ENCODE measurements around the gene MMD. TPM values are rescaled to one million over a fixed set of nuclear protein-coding genes. Genes with fewer than 3 reads are reported as not detected.

MMD gene
- total RNA-seq, 3 donors from 2014 or later (not counting 1 experiment from before 2014, with no cell fraction given): 18.7 to 33.5 (median 27.9) TPM

DNA sequence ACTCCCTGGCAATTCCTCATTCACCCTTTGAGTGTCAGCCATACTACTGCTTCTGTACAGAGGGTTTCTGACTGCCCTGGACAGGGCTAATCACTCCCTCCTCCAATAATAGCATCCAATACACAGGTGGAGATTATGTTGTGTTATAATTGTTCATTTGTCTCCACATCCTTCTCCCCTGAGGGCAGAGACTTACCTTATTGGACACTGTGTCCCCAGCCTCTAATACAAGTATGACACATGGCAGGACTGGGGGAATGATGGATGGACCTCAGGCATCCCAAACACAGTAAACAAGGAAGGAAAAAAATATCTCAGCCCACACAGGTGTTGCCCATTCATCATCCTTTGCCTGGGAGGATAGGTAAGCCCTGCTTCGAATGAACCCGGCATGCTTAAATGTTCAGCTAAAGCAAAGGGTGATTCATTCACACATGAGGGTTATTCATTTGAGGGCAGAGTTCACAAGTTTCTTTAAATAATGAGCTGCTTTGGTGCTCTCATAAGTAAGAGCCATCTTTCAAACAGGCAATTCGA, 34.8 kb downstream of the MMD start:
- 91% methylated on average over 3 of the region's 3 CpGs for WGBS (ENCODE audit: insufficient coverage)
- no peaks in the 10 kb centered on the region for H3K4me1 ChIP-seq (ENCODE audit: control insufficient read depth, insufficient read depth, low read length)
- H3K4me3 Mint-ChIP-seq: no peak overlapping the region
- H3K27me3 ChIP-seq (ENCODE audit: control insufficient read depth, insufficient read depth, low read length): no peaks in the 10 kb centered on the region
- H3K27ac ChIP-seq (ENCODE audit: low read length): no peak overlapping the region
- H3K4me3 ChIP-seq (ENCODE audit: low read length): no peak overlapping the region
- no peaks in the 10 kb centered on the region for H3K36me3 ChIP-seq (ENCODE audit: control insufficient read depth, insufficient read depth, low read length)
- DNase-seq (no peak), ATAC-seq (no peak)
- H3K4me1 Mint-ChIP-seq: peaks cover 0 to 7% of the 10 kb centered on the region in 2 donors
- H3K9me3 Mint-ChIP-seq: no peaks in the 10 kb centered on the region
- no peaks in the 10 kb centered on the region for H3K9me3 ChIP-seq (ENCODE audit: control insufficient read depth, insufficient read depth, low read length)
- H3K36me3 Mint-ChIP-seq: no peaks in the 10 kb centered on the region
- peaks cover 0 to 4% of the 10 kb centered on the region in 2 donors for H3K27me3 Mint-ChIP-seq (ENCODE audit: low read depth in 2 of 2)
- H3K27ac Mint-ChIP-seq: no peak overlapping the region
- TF ChIP-seq, protein P1, sequence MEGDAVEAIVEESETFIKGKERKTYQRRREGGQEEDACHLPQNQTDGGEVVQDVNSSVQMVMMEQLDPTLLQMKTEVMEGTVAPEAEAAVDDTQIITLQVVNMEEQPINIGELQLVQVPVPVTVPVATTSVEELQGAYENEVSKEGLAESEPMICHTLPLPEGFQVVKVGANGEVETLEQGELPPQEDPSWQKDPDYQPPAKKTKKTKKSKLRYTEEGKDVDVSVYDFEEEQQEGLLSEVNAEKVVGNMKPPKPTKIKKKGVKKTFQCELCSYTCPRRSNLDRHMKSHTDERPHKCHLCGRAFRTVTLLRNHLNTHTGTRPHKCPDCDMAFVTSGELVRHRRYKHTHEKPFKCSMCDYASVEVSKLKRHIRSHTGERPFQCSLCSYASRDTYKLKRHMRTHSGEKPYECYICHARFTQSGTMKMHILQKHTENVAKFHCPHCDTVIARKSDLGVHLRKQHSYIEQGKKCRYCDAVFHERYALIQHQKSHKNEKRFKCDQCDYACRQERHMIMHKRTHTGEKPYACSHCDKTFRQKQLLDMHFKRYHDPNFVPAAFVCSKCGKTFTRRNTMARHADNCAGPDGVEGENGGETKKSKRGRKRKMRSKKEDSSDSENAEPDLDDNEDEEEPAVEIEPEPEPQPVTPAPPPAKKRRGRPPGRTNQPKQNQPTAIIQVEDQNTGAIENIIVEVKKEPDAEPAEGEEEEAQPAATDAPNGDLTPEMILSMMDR (IDR thresholded peaks at IDR 0.05): no peak
- intact Hi-C loops (cut with micrococcal nuclease): no loop called here

DNA sequence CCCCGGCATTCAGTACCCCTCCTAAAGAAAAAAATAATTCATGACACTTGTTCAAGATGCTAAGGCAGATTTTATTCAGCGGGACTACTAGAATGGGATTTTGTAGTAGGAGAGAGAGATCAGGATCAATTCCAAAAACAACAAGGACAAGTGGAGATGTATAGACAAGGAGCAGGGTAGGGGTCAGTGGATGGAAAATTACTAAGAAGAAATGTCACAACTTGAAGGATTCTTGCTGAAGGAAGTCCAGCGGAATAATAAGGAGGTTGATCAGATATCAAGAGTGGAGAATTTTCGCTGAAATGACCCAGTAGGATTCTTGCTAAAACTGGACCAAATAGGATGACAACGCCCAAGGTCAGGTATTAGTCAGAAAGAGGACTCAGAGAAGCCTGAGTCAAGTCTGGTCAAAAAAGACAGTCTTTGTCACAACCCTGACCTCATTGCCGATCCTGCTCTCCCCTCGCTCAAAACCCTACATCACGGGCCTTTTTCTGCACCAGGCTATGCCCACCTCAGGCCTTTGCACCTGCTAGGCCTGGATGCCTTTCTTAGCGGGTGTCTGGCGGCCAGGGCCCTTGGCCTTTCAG, 36.9 kb downstream of the MMD start:
- Histone ChIP-seq H3K4me3 (ENCODE audit: low read length) (no peak overlapping the region), H3K4me1 (ENCODE audit: control insufficient read depth, insufficient read depth, low read length) (no peaks in the 10 kb centered on the region), H3K27me3 (ENCODE audit: control insufficient read depth, insufficient read depth, low read length) (no peaks in the 10 kb centered on the region), H3K36me3 (ENCODE audit: control insufficient read depth, insufficient read depth, low read length) (no peaks in the 10 kb centered on the region), H3K9me3 (ENCODE audit: control insufficient read depth, insufficient read depth, low read length) (no peaks in the 10 kb centered on the region), H3K27ac (ENCODE audit: low read length) (no peak overlapping the region)
- Mint-ChIP-seq H3K9me3 (no peaks in the 10 kb centered on the region), H3K27ac (no peak overlapping the region), H3K27me3 (ENCODE audit: low read depth in 2 of 2) (peaks cover 0 to 11% of the 10 kb centered on the region in 2 donors), H3K4me3 (no peak overlapping the region), H3K36me3 (no peaks in the 10 kb centered on the region), H3K4me1 (no peaks in the 10 kb centered on the region)
- intact Hi-C loops (cut with micrococcal nuclease): no loop called here
- DNase-seq (no peak), ATAC-seq (no peak)
- 88% methylated on average over 10 of the region's 10 CpGs for WGBS (ENCODE audit: insufficient coverage)
- TF ChIP-seq, protein P1 (IDR thresholded peaks at IDR 0.05): no peak

DNA sequence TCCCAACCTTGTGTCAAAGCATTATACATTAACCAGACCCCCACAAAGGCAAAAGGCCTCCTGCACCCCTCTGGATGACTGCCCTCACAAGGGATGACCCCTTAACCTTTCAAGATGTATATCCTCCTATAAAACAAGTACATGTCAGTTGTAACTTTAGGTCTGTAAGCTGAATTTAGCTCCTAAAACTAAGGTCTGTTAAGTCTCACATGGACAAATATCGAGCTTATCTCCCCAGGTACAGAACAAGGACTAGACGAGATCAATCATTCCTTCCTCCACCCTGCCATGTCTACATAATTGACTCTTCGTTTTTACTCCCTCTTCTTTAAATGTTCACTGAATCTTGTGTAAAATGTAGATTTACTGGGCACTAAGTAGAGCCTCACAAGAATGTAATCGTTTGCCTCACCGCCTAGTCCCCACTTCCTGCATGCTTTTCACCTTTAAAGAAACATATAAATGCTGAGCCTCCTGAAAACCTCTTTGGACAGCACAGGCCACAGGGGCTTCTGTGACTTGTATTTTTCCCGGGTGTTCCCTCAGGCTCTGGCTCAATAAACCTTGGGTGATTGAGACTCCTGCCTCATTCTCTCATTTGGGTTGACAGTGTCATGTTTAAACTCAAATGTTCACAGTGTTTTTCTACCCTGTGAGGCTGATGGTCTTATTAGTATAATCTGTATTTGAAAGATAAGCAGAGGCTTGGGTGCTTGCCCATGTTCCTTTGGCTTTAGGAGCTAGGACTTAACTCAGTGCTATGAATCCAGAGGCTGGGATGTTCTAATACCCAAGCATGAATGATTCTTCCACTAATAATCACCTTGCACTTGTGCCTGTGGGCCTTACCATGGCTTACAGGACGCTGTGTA, 37.6 kb downstream of the MMD start:
- Mint-ChIP-seq H3K36me3 (no peaks in the 10 kb centered on the region), H3K27me3 (ENCODE audit: low read depth in 2 of 2) (peaks cover 0 to 11% of the 10 kb centered on the region in 2 donors), H3K9me3 (no peaks in the 10 kb centered on the region), H3K4me3 (no peak overlapping the region), H3K4me1 (no peaks in the 10 kb centered on the region), H3K27ac (no peak overlapping the region)
- 78% methylated on average over 6 of the region's 7 CpGs for WGBS (ENCODE audit: insufficient coverage)
- TF ChIP-seq, protein P1 (IDR thresholded peaks at IDR 0.05): no peak
- no peaks in the 10 kb centered on the region for H3K9me3 ChIP-seq (ENCODE audit: control insufficient read depth, insufficient read depth, low read length)
- H3K27ac ChIP-seq (ENCODE audit: low read length): no peak overlapping the region
- intact Hi-C loops (cut with micrococcal nuclease): no loop called here
- no peak for DNase-seq
- no peaks in the 10 kb centered on the region for H3K27me3 ChIP-seq (ENCODE audit: control insufficient read depth, insufficient read depth, low read length)
- no peaks in the 10 kb centered on the region for H3K4me1 ChIP-seq (ENCODE audit: control insufficient read depth, insufficient read depth, low read length)
- no peak for ATAC-seq
- H3K36me3 ChIP-seq (ENCODE audit: control insufficient read depth, insufficient read depth, low read length): no peaks in the 10 kb centered on the region
- no peak overlapping the region for H3K4me3 ChIP-seq (ENCODE audit: low read length)

Measured in natural killer cell (primary cell).